ENCODE data around the gene RALB.
"Not testable (repeated sequence)": the region's sequence is repeated elsewhere in the genome, so short reads cannot be mapped to it uniquely, and the experiment has no call there.

Gene RALB

GRCh38 chr2:120299561-120299960 is 46.9 kb downstream of the RALB start:
- no peak for DNase-seq

- DNase-seq = no peak
These were observed 47.7 kb downstream of the RALB start for GRCh38 chr2:120300385-120300784.

- DNase-seq = no peak
These were observed 48.6 kb downstream of the RALB start for GRCh38 chr2:120301284-120301683.

DNA sequence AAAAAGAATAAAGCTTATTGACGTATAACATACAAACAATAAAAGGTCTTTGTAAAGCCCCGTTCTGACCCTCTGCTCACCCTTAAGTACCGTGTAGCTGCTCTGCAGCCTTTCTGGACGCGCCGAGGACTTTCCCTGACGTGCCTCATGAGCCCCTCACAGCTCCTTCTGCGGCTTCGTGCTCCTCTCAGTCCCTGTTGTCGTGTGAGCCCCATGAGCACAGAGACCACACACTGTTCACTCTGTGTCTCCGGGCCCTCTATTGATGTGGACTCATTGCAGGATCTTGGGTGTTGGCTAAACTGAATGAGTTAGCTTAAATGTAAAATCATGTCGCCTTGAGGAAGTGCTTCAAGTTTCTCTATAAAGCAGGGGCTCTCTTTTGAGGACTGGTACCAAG is 49.6 kb downstream of the RALB start:
- DNase-seq = no peak

DNA sequence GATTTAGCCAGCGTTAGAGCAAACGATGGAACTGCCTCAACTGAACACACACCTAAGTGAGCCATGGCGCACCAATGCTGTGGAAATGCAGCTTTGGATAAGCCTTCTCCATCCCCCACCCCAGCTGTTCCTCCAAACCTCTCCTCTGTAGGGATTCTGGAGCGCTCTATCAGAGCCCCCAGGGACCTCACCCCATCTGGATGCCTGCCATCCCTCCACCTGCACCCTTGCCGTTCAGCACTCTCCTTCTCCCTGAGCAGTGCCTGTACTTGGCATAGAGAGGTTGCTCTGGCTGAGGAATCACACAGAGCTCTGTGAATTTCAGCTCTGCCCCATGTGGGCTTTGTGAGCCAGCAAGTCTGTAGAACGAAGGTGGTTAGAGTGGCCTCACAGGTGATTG is 50.5 kb downstream of the RALB start:
- DNase-seq = no peak

- no peak for DNase-seq
These were observed 52.6 kb downstream of the RALB start for GRCh38 chr2:120305296-120305695.

GRCh38 chr2:120305937-120306490 is 53.4 kb downstream of the RALB start:
- DNase-seq = no peak

GRCh38 chr2:120307482-120307881 is 54.8 kb downstream of the RALB start:
- DNase-seq = no peak

DNA sequence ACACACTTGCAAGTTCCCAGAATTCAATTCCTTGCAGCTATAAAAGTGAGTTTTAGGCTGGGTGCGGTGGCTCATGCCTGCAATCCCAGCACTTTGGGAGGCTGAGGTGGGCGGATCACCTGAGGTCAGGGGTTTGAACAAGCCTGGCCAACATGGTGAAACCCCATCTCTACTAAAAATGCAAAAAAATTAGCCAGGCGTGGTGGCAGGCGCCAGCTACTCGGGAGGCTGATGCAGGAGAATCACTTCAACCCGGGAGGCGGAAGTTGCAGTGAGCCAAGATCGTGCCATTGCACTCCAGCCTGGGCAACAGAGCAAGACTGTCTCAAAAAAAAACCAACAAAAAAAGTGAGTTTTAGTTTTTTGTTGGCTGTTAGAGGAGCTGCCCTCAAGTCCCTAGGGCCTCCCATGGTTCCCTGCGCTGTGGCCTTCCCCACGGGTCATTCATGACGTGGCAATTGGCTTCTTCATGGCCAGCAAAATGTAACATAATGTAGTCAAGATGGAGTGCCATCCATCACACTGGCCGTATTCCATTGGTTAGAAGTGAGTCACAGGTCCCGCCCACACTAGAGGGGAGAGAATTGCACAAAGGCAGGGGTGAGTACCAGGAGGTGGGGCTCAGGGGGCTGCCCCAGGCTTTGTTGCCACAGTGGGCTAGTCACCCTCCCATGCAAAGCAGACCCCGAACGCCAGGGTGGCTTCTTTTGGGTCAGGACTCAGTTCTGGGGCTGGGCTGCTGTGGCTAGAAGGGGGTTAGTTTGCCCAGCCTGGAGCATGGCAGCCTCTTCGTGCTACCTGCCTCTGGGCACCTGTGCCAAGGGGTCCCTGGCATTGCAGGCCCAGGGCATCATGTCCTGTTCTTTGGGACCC is 55.6 kb downstream of the RALB start:
- DNase-seq = no peak

- DNase-seq = no peak
These were observed 57.5 kb downstream of the RALB start for GRCh38 chr2:120310136-120310535.

GRCh38 chr2:120310841-120311240 is 58.2 kb downstream of the RALB start:
- DNase-seq = not testable (repeated sequence)

DNA sequence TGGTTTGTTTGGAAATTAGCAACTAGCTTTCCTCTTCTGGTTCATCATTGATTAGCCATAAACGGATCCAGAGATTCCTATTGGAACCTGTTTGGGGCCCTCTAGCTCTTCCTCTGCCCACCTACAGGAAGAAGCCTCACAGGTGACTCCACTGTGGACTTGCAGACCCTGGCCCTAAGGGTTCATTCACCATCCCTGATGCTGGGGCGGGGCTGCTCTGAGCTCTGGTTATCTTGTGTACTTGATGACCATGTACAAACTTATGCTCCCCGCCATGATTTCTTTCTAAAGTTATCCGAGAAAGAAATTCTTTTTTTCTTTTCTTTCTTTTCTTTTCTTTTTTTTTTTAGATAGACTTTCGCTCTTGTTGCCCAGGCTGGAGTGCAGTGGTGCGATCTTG is 59.4 kb downstream of the RALB start:
- DNase-seq = no peak

DNA sequence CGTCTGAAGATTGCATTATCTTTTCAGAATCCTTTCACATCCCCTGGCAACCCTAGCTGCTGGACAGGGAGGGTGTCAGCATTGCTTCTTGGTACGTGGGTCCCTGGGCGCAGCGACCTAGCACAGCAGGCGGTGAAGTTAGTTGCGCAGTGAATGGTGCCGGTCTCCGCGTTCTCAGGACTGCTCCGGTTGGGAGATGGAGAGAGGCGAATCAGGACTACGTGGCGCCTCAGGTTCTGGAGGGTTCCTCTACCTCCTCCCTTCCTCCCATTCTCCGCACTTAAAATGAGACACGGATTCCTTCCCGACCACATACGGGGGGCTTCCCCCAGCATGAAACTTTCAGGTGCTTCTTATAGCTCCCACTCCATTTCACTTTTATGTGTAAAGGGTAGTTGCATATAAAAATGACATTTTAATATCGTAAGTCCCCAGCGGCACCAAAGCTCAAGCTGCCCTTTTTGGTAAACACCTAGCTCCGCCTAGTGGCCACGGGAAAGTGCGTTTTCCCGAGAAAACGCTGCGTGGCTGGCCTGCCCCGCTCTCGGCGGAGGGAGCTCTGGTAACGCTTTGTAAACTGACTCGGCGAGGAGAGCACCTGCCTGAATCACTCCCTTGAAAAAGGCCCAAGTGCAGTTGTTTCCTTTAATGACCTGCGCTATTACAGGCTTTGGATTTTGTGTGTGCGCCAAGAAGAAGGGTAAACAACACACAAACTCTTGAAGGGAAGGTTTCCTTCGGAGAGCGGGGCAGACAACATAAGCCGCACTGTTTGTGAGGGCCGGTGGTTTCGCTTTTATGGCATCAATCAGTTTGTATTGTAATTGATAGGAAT is 60.4 kb downstream of the RALB start:
- peak; percentile 79 for DNase-seq

GRCh38 chr2:120313695-120314615 is 61.3 kb downstream of the RALB start:
- DNase-seq = no peak

- no peak for DNase-seq
These were observed 62.2 kb downstream of the RALB start for GRCh38 chr2:120314690-120315366.

DNA sequence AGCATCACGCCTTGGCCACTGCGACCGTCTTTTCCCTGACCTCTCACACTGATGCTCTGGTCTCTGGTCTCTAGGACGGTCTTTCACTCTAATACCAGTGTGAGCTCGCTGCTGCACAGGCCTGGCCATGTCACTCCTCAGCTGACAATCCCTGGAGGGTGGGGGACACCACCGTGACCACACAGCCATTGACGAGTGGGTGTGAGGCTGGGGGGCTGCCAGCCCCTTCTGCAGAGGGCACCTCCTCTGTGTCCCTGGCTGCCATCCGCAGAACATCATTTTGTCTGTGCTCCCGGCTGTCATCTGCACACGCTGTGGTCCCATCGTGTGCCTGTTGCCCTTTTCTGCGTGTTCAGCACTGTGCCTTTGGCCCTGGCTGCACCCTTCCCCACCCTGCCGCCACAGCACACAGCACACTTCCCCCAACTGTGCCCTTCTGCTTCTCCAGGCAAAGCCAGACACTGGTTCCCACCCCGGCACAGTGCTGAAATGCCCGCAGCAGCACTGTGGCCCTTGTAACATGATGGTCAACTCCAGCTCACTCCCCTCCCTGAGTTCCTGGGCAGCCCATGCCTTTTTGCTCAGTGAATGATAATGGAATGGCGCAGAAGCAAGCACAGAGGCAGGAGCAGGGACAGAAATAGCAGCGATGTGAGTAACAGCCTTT is 62.8 kb downstream of the RALB start:
- DNase-seq = no peak

DNA sequence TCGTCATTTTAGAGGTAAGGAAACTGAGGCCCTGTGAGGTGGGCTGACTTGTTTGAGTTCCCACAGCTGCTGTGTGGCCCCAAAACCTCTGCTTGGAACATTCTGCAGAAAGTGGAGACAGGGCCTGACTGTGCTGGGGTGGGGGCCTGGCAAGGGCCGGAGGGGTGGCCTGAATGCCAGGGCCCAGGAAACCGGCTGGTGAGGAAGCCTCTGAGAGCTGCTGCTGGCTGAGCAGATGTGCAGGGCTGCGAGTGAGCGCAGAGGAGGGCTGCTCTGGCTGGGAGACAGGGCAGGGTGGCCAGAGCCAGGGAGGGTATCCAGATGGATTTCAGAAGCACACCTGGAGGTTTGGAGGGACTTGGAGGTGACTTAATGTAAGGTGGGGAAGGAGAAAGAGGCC is 63.4 kb downstream of the RALB start:
- no peak for DNase-seq

DNA sequence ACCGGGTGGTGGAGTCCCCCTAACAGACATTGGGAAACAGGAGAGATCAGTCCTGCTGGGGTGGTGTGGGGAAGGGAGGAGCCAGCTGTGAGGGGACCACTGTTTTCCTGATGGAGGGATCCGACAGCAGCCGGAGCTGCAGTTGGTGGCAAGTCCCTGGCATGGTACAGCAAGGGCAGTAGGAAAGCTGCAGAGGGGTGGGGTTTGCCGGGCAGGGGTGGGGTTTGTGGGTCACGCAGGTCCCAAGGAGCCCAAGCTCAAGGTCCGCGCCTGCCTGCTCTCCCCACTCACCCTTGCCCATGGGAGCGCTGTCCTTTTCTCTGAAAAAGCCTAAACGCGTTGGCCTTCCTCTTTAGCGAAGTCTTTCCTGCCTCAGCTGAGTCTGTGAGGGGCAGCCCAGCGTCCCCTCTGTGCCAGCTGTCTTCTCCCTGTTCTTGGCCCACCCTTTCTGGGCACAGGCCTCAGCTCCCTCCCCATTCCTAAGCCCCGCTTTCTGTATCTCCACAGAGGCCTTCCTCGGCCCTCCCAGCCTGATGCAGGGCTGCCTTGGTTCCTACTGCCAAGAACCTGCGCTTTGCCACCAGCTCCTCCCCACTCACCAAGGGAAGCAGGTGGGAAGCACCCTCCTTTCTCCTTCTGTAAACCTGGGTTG is 64.0 kb downstream of the RALB start:
- no peak for DNase-seq

DNA sequence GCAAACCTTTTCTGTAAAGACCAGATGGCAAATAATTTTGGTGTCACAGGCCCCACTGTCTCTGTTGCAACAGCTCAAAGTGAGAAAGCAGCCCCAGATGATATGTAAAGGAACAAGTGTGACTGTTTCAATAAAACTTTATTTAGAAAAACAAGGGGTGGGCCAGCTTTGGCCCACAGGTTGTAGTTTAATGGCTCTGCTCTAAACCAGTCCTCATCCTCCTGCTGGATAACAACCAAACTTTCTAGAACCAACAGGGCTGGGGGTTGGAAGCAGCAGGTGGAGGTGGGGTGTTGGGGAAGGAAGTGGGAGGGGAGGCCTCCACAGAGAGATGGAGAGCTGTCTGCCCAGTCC is 64.5 kb downstream of the RALB start:
- DNase-seq = no peak

- DNase-seq = no peak
These were observed 65.3 kb downstream of the RALB start for GRCh38 chr2:120317916-120318315.

GRCh38 chr2:120318626-120319025 is 66.0 kb downstream of the RALB start:
- DNase-seq = no peak
